Activated B cell treated with CpG ODN at 0.5 μM for 24 hours (primary cell): Measurements from ENCODE around the gene HBE1. TPM values are rescaled to one million over a fixed set of nuclear protein-coding genes. Genes with fewer than 3 reads are reported as not detected.
"Not testable (repeated sequence)": the region's sequence is repeated elsewhere in the genome, so short reads cannot be mapped to it uniquely, and the experiment has no call there.

Source experiments
- ATAC-seq: fragments of 200-7000 bp; cut with Tn5 transposase; one replicate; pipeline ENCODE4 v1.10.0; 2021; ENCODE audit warnings: low read depth, mild to moderate bottlenecking, moderate library complexity
- CTCF ChIA-PET: fragments of 350-600 bp; sonication (Branson Sonifier 250); formaldehyde crosslinking; loops from one replicate; lab custom pipeline; 2021; ENCODE audit warnings: antibody characterized with exemption; lab: Charles Lee
- POLR2A ChIA-PET: fragments of 350-600 bp; sonication (Branson Sonifier 250); formaldehyde crosslinking; loops from one replicate; lab custom pipeline; 2021; ENCODE audit warnings: antibody characterized with exemption; lab: Charles Lee
- DNase-seq: peaks from one replicate; pipeline ENCODE4 v3.0.0; 2022
- H3K27ac Mint-ChIP-seq: one replicate; pipeline ENCODE4 v1.8.0; 2020; ENCODE audit warnings: mixed read lengths
- H3K27me3 Mint-ChIP-seq: one replicate; pipeline ENCODE4 v1.8.0; 2021; ENCODE audit warnings: mixed read lengths
- H3K36me3 Mint-ChIP-seq: one replicate; pipeline ENCODE4 v1.8.0; 2021; ENCODE audit warnings: low read depth, mixed read lengths
- H3K4me1 Mint-ChIP-seq: one replicate; pipeline ENCODE4 v1.8.0; 2021; ENCODE audit warnings: mixed read lengths
- H3K4me3 Mint-ChIP-seq: one replicate; pipeline ENCODE4 v1.8.0; 2020; ENCODE audit warnings: mild to moderate bottlenecking, mixed read lengths
- H3K9me3 Mint-ChIP-seq: one replicate; pipeline ENCODE4 v1.8.0; 2020; ENCODE audit warnings: mixed read lengths
- CTCF ChIP-seq: fragments of 200-600 bp; IDR thresholded peaks from one replicate; pipeline ENCODE4 v1.8.0; 2022; ENCODE audit warnings: antibody characterized with exemption, mild to moderate bottlenecking
- intact Hi-C: fragments of 100-400 bp; cut with micrococcal nuclease; formaldehyde crosslinking; loops from one replicate; pipeline ENCODE4 v1.15.1; 2024
- total RNA-seq: library from RNA; stranded (reverse); gene quantifications from 2 replicates; pipeline ENCODE4 v1.2.3, GENCODE V29; 2022

Gene HBE1
- total RNA-seq, 1 donor from 2014 or later = not detected

GRCh38 chr11:5252919-5253265 is 16.9 kb downstream of the HBE1 start:
- ATAC-seq (no peak), DNase-seq (no peak)
- no peak for TF ChIP-seq CTCF
- Mint-ChIP-seq H3K27ac (no peak overlapping the region), H3K4me1 (no peaks in the 10 kb centered on the region), H3K4me3 (no peak overlapping the region), H3K9me3 (no peaks in the 10 kb centered on the region), H3K36me3 (no peaks in the 10 kb centered on the region), H3K27me3 (peaks cover 2% of the 10 kb centered on the region)
- intact Hi-C loops = no loop called here
- POLR2A ChIA-PET = no interaction called here
- CTCF ChIA-PET = no interaction called here

GRCh38 chr11:5252192-5252918 is 17.4 kb downstream of the HBE1 start:
- no peak overlapping the region for H3K27ac Mint-ChIP-seq
- peaks cover 2% of the 10 kb centered on the region for H3K27me3 Mint-ChIP-seq
- intact Hi-C loops = no loop called here

GRCh38 chr11:5251746-5252145 is 18.0 kb downstream of the HBE1 start:
- ChIA-PET CTCF (no interaction called here), POLR2A (no interaction called here)
- H3K36me3 Mint-ChIP-seq = no peaks in the 10 kb centered on the region
- TF ChIP-seq CTCF = no peak
- no peak overlapping the region for H3K27ac Mint-ChIP-seq
- H3K4me3 Mint-ChIP-seq = no peak overlapping the region
- no peaks in the 10 kb centered on the region for H3K4me1 Mint-ChIP-seq
- H3K27me3 Mint-ChIP-seq = peaks cover 2% of the 10 kb centered on the region
- intact Hi-C loops = no loop called here
- DNase-seq = no peak
- H3K9me3 Mint-ChIP-seq = no peaks in the 10 kb centered on the region
- ATAC-seq = no peak

More at GRCh38 chr11:5252192-5252918, 17.4 kb downstream of the HBE1 start:
- DNase-seq = no peak
- Mint-ChIP-seq H3K4me3 (no peak overlapping the region), H3K4me1 (no peaks in the 10 kb centered on the region), H3K9me3 (no peaks in the 10 kb centered on the region), H3K36me3 (no peaks in the 10 kb centered on the region)
- TF ChIP-seq CTCF = no peak
- ATAC-seq = no peak
- POLR2A ChIA-PET = no interaction called here
- CTCF ChIA-PET = no interaction called here

DNA sequence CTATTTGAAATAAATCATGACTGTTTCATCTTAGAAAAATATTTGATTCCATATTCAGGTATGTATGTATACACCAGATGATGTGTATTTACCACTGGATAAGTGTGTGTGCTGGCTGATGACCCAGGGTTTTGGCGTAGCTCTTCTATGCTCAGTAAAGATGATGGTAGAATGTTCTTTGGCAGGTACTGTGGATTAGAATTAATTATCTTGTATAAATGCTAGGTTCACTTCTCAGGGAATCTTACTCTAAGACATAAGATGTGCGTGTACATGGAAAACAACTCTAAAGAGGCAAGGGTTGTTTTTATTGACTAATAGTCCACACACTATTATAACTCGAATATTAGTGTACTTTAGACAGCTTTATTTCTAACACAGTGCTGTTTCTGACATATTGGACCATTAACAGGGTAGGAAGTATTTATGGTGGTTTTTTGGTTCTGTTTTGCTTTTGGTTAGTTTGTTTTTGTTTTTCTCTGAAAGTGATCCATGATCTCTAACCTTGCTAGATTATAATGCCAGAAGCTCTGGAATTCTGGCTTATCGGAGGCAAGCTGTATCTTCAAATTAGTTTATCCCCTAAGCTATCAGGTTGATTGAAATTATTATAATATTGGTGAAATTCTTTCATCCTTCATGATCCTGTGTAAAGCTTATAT is 19.1 kb downstream of the HBE1 start:
- peaks cover 2% of the 10 kb centered on the region for H3K27me3 Mint-ChIP-seq

DNA sequence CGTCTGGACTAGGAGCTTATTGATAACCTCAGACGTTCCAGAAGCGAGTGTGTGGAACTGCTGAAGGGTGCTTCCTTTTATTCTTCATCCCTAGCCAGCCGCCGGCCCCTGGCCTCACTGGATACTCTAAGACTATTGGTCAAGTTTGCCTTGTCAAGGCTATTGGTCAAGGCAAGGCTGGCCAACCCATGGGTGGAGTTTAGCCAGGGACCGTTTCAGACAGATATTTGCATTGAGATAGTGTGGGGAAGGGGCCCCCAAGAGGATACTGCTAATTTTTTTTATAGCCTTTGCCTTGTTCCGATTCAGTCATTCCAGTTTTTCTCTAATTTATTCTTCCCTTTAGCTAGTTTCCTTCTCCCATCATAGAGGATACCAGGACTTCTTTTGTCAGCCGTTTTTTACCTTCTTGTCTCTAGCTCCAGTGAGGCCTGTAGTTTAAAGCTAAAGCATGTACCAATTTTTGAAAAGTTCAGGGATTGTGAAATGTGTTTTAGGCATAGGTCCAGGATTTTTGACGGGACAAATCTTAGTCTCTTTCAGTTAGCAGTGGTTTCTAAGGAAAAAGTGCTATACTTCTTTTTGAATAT is 19.8 kb downstream of the HBE1 start, which contains the start of gene HBG1:
TSS of gene HBG1 (minus strand) at position 51 of the 590 bp plus-strand sequence. CDS start 53 bp downstream, outside the sequence.
- DNase-seq, intact Hi-C loops: not testable (repeated sequence)

More for the DNA sequence above, 19.1 kb downstream of the HBE1 start:
- ATAC-seq = no peak
- intact Hi-C loops = no loop called here
- Mint-ChIP-seq H3K36me3 (no peaks in the 10 kb centered on the region), H3K4me3 (no peak overlapping the region), H3K27ac (no peak overlapping the region), H3K4me1 (no peaks in the 10 kb centered on the region), H3K9me3 (no peaks in the 10 kb centered on the region)
- ChIA-PET CTCF (no interaction called here), POLR2A (no interaction called here)
- no peak for DNase-seq
- no peak for TF ChIP-seq CTCF

GRCh38 chr11:5248498-5248897 is 21.2 kb downstream of the HBE1 start:
- CTCF ChIA-PET, ATAC-seq, POLR2A ChIA-PET, DNase-seq, H3K4me1 Mint-ChIP-seq, H3K9me3 Mint-ChIP-seq, H3K4me3 Mint-ChIP-seq, H3K27me3 Mint-ChIP-seq, H3K36me3 Mint-ChIP-seq, H3K27ac Mint-ChIP-seq, intact Hi-C loops: not testable (repeated sequence)

More for the DNA sequence above, 19.8 kb downstream of the HBE1 start, which contains the start of gene HBG1:
- ATAC-seq, H3K9me3 Mint-ChIP-seq, H3K4me1 Mint-ChIP-seq, H3K4me3 Mint-ChIP-seq, H3K27ac Mint-ChIP-seq, CTCF ChIA-PET, POLR2A ChIA-PET, H3K36me3 Mint-ChIP-seq, H3K27me3 Mint-ChIP-seq: not testable (repeated sequence)
